Measurements from ENCODE around the gene WDR64.

Gene WDR64

GRCh38 chr1:241716915-241717656, 65.0 kb downstream of the WDR64 start:
- DNase-seq (ENCODE audit: insufficient read length, low spot score) (no peak), FAIRE-seq (no peak)
- TF ChIP-seq, protein P1, sequence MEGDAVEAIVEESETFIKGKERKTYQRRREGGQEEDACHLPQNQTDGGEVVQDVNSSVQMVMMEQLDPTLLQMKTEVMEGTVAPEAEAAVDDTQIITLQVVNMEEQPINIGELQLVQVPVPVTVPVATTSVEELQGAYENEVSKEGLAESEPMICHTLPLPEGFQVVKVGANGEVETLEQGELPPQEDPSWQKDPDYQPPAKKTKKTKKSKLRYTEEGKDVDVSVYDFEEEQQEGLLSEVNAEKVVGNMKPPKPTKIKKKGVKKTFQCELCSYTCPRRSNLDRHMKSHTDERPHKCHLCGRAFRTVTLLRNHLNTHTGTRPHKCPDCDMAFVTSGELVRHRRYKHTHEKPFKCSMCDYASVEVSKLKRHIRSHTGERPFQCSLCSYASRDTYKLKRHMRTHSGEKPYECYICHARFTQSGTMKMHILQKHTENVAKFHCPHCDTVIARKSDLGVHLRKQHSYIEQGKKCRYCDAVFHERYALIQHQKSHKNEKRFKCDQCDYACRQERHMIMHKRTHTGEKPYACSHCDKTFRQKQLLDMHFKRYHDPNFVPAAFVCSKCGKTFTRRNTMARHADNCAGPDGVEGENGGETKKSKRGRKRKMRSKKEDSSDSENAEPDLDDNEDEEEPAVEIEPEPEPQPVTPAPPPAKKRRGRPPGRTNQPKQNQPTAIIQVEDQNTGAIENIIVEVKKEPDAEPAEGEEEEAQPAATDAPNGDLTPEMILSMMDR (IDR thresholded peaks at IDR 0.05; ENCODE audit: insufficient read depth, missing control alignments) = no peak

DNA sequence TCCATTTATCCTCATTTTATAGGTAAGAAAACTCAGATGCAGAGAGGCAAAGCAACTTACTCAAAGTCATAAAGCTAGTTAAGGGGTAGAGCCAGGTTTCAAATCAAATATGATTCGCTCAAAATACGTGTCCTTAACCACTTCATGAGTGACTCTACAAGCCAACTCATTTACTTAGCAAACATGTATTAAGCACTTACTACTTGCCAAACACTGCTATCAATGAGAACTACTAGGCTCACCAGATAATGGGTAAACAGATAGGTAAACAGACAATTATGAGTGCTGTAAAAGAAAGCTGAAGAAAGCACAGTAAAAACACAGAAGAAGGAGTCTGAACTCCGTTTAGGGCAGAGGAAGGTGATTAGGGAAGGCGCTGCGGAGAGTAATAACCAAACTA, 65.9 kb downstream of the WDR64 start:
- FAIRE-seq (no peak), DNase-seq (ENCODE audit: insufficient read length, low spot score) (no peak)
- TF ChIP-seq, protein P1 (IDR thresholded peaks at IDR 0.05; ENCODE audit: insufficient read depth, missing control alignments) = no peak

- no peak for FAIRE-seq
- TF ChIP-seq, protein P1 (IDR thresholded peaks at IDR 0.05; ENCODE audit: insufficient read depth, missing control alignments) = no peak
- no peak for DNase-seq (ENCODE audit: insufficient read length, low spot score)
These were observed 68.9 kb downstream of the WDR64 start for GRCh38 chr1:241721011-241721410.

DNA sequence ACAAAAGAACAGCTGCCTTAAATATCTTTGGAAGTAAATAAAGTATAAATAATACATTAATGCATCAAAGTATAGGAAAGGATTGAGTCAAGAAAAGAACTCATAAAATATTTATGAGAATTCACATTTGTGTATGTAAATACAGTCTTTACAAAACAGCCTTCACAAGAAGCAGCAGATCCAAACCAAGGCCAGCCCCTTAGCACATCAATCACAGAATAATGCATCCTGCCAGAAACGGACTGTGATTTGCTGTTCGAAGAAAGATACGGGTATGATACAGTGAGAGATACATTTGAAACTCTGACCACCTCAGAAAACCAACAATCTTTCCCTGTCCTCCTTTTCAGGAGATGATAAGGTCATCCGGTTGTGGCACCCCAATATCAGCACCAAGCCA, 70.9 kb downstream of the WDR64 start:
- FAIRE-seq = no peak
- no peak for DNase-seq (ENCODE audit: insufficient read length, low spot score)
- TF ChIP-seq, protein P1 (IDR thresholded peaks at IDR 0.05; ENCODE audit: insufficient read depth, missing control alignments) = no peak

DNA sequence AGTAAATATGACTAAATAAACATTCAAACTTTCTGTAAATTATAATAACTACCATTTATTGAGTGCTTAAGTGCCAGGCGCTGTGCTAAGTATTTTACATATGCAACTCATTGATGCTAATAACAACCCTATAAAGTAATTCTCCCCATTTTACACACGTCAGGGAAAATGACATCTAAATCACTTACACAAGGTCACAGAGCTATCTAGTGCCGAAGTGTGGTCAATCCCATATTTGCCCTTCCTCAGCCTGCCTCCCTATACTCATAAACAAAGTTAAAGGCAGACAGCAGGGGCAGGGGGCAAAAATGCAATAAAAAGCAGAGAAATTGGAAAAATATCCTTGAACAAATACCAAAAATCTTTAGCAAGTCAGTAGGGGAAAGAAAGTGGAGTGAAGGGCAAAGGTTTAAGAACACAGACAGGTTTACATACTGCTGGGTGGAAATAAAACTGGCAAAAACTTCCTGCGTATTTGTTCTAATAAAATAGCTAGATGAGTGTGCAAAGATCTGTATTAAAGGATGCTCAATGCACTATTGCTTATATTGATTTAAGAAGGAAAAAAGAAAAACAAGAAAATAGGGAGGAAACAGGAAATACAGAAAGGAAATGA, 72.8 kb downstream of the WDR64 start:
- TF ChIP-seq, protein P1 (IDR thresholded peaks at IDR 0.05; ENCODE audit: insufficient read depth, missing control alignments) = no peak
- DNase-seq (ENCODE audit: insufficient read length, low spot score) (no peak), FAIRE-seq (no peak)

GRCh38 chr1:241730031-241730430, 78.0 kb downstream of the WDR64 start:
- TF ChIP-seq, protein P1 (IDR thresholded peaks at IDR 0.05; ENCODE audit: insufficient read depth, missing control alignments) = no peak
- no peak for FAIRE-seq
- no peak for DNase-seq (ENCODE audit: insufficient read length, low spot score)

GRCh38 chr1:241733899-241734298, 81.8 kb downstream of the WDR64 start:
- no peak for DNase-seq (ENCODE audit: insufficient read length, low spot score)
- TF ChIP-seq, protein P1 (IDR thresholded peaks at IDR 0.05; ENCODE audit: insufficient read depth, missing control alignments) = no peak
- no peak for FAIRE-seq

Data from D721Med (cell line).